GM12873 (cell line): ENCODE data around the gene GALNTL6.

Experiments used
- TF ChIP-seq, protein P1 (sequence below): IDR thresholded peaks from 2 replicates; pipeline ENCODE4 v1.5.1; 2012; ENCODE audit warnings: low read depth, mild to moderate bottlenecking, moderate library complexity, low read length, control low read depth; ENCODE audit not compliant: insufficient read depth; ENCODE audit errors: missing control alignments

Gene GALNTL6

DNA sequence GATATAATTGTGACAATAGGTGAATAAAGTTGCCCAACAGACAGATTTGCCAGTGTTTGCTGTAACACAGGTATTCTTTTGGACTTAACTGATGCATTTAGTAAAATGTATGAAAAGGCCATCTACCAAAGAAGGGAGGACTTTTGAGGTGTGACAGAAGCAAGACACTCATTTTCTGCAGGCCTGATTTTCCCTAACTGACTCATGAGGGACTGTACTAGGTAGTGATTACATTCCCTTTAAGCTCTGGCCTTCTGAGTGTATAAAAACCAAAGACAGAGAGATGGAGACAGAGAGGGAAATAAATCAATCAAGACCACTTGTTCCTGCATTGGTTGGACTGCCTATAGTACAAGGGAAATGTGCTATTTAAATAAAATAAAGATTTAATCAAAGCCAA lies 1204.6 kb downstream of the GALNTL6 start:
- TF ChIP-seq, protein P1, sequence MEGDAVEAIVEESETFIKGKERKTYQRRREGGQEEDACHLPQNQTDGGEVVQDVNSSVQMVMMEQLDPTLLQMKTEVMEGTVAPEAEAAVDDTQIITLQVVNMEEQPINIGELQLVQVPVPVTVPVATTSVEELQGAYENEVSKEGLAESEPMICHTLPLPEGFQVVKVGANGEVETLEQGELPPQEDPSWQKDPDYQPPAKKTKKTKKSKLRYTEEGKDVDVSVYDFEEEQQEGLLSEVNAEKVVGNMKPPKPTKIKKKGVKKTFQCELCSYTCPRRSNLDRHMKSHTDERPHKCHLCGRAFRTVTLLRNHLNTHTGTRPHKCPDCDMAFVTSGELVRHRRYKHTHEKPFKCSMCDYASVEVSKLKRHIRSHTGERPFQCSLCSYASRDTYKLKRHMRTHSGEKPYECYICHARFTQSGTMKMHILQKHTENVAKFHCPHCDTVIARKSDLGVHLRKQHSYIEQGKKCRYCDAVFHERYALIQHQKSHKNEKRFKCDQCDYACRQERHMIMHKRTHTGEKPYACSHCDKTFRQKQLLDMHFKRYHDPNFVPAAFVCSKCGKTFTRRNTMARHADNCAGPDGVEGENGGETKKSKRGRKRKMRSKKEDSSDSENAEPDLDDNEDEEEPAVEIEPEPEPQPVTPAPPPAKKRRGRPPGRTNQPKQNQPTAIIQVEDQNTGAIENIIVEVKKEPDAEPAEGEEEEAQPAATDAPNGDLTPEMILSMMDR, result no peak

DNA sequence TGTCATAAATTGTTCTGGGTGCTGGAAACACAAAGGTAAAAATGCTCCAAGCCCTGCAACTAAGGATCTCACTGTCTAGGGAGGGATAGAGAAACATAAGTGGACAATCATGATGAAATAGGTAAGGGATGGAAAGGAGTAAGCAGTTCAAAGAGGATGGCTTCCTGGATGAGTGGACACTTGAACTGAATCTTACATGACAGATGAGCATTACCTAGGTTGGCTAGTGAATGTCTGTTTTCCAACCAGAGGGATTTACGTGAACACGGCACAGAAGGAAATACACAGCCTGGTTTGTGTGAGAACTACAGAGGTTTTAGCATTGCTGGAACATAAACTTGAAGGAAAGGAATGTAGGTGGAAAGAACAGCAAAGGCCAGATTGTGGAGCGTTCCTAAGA lies 1205.2 kb downstream of the GALNTL6 start:
- TF ChIP-seq, protein P1, result no peak

DNA sequence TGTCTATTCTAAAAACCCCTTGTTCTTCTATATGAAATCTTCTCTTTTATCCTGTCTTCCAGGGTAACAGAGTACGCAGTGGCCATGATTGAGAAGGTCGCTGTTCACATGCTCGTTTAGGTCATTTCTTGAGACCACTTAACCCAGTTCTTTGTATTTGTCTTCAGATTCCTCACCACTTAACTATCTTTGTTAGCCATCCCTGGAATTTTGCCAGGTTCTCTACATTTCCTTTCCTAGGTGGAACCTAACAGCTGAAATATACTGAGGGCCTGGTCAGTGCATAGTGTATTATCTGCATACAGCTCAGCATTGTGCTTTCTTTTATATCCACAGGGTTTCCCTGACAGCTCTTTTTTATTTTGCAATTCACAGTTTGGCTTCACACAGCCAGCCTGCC lies 1206.5 kb downstream of the GALNTL6 start:
- TF ChIP-seq, protein P1, result no peak

DNA sequence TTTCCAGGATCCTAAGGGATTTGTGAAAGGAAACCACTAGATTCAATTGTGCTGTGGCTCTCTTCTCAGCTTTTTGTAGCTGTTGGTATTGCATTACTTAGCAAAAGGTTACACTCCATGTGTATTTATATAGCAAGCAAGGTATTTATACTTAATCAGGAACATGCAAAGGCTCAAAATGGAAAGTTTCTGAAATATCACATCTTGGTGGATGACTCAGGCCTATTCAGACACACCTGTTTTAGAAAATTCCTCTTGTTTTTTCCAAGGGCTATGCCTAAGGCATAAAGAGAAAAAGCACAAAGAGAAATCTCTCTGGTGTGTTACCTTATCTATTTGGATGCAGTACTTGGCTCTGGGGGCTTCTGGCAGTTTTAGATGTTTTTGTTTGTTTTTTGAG lies 1211.0 kb downstream of the GALNTL6 start:
- TF ChIP-seq, protein P1, result no peak

DNA sequence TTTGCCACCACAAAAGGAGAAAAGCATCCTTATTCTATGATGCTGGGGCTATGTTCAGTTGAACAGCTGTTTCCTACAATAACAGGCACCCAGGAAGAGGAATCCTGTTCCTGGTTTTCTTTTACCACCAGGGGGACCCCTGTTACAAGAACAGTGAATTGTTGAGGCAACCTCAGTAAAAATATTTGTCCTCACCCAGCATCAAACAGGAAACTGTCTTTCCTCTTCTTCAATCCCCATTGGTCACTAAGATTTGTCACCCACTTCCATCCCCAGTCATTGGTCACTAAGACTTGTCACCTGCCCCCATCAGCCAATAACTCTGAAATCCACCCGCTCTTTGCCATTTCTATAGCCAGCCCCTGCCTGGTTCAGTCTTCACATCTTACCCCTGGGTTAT lies 1211.9 kb downstream of the GALNTL6 start:
- TF ChIP-seq, protein P1, result peak; percentile 69

DNA sequence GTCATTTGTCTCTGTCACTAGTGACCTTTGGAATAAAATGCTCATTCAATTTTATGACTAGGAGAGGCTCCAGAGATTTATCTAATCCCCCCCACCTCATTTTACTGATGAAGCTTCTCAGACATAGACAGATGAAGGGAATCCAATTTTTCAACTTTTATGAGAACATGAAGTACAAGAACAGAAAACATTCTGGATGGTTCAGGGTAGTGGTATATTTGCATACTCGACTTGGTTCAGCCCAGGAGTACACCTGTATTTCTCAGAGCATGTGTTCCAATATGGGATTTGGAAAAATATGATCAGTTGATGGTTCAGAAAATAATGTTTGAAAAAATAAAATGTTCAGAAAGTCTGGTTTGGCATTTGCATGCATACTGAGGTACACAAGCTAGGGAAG lies 1224.0 kb downstream of the GALNTL6 start:
- TF ChIP-seq, protein P1, result no peak

DNA sequence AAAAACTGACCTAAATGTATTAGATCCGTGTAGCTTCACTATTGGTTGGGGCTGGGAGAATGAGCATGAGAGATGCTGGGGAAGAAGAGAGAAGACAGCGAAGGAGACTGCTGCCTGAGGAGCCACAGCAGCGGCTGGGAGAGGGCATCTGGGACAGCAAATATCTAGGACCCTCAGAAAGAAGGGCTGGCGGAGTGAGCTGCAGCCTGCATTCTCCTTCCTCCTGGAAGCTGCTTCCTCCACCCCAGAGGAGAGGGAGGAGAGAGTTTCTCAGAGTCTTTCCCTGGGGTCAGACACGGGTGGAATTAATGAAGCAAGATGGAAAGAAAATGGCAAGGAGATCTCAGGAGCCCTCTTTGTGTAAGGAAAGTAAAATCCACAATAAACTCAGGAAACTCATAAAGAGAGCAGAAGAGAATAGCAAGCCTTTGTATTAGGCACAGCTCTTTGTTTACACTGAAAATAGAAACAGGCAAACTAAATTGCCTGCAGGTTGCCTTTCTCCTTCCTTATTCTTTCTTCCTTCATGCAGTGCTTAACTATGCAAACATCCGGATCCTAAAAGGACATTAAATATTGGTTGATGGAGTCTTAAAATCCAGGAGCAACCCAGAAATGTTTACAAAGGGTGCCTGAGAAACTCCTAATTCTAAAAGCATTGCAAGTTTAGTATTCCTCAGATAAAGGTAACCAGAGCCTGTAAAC lies 1225.1 kb downstream of the GALNTL6 start:
- TF ChIP-seq, protein P1, result no peak
